ENCODE data around the gene ABCC1. TPM values are rescaled to one million over a fixed set of nuclear protein-coding genes. Genes with fewer than 3 reads are reported as not detected.

ABCC1 gene
- total RNA-seq, 1 donor = 46.2 TPM

DNA sequence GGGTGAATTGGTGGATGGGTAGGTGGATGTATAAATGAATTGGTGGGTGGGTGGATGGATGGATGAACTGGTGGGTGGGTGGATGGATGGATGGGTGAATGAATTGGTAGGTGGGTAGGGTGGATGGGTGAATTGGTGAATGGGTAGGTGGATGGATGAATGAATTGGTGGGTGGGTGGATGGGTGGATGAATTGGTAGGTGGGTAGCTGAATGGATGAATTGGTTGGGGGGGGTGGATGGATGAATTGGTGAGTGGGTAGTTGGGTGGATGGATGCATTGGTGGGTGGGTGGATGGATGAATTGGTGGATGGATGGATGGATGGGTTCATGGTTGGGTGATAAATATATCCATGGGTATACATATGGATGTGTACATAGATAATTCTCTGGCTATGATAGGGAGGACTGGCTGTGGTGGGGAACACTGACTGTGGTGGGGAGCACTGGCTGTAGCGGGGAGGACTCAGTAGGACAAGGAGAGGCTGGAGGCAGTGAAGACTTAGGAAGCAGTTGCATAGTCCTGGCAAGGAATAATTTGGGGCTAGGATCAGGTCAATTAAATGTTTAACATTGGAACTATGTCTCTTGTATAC lies 54.4 kb downstream of the ABCC1 start:
- DNase-seq (ENCODE audit: low read depth) = no peak

DNA sequence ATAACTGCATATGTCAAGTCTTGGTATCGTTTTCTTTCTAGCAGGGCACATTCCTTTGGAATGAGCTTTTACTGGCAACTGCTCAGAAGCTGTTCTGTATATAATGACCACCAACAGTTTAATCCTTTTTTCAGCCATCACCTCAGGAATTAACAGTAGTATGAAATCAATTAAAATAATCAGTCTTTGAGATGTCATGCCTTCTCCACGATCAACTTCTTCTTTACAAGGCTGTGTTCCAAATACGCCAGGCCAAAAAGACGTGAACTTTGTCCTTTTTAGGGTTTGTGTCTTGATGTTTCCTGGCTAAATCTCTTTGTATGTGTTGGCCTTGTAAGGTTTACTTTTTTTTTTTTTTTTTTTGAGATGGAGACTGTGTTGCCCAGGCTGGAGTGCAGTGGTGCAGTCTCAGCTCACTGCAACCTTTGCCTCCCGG lies 54.9 kb downstream of the ABCC1 start:
- no peak for TF ChIP-seq CTCF (IDR thresholded peaks at IDR 0.05; ENCODE audit: insufficient read depth, low read length)
- peak; percentile 87 for DNase-seq (ENCODE audit: low read depth)

More for the DNA sequence above, 54.4 kb downstream of the ABCC1 start:
- no peak overlapping the region for H3K4me3 ChIP-seq (ENCODE audit: low read depth, low read length)
- TF ChIP-seq CTCF (IDR thresholded peaks at IDR 0.05; ENCODE audit: insufficient read depth, low read length) = no peak

GRCh38 chr16:16005721-16006120 lies 56.3 kb downstream of the ABCC1 start:
- no peak overlapping the region for H3K4me3 ChIP-seq (ENCODE audit: low read depth, low read length)
- DNase-seq (ENCODE audit: low read depth) = no peak
- TF ChIP-seq CTCF (IDR thresholded peaks at IDR 0.05; ENCODE audit: insufficient read depth, low read length) = no peak

More for the DNA sequence above, 54.9 kb downstream of the ABCC1 start:
- no peak overlapping the region for H3K4me3 ChIP-seq (ENCODE audit: low read depth, low read length)

- no peak for TF ChIP-seq CTCF (IDR thresholded peaks at IDR 0.05; ENCODE audit: insufficient read depth, low read length)
- no peak for DNase-seq (ENCODE audit: low read depth)
- H3K4me3 ChIP-seq (ENCODE audit: low read depth, low read length) = no peak overlapping the region
These were observed 57.2 kb downstream of the ABCC1 start for GRCh38 chr16:16006650-16007049.

GRCh38 chr16:16007743-16008111 lies 58.3 kb downstream of the ABCC1 start:
- TF ChIP-seq CTCF (IDR thresholded peaks at IDR 0.05; ENCODE audit: insufficient read depth, low read length) = no peak
- H3K4me3 ChIP-seq (ENCODE audit: low read depth, low read length) = no peak overlapping the region
- no peak for DNase-seq (ENCODE audit: low read depth)

DNA sequence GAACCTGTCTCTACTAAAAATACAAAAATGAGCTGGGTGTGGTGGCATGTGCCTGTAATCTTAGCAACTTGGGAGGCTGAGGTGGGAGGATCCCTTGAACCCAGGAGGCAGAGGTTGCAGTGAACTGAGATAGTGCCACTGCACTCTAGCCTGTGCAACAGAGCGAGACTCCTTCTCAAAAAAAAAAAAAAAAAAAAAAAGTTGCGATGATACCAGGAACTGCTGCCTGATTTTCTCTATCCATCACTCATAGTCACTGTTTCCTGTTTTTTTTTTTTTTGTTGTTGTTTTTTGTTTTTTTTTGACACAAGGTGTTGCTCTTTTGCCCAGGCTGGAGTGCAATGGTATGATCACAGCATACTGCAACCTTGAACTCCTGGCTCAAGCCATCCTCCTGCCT lies 59.2 kb downstream of the ABCC1 start:
- H3K4me3 ChIP-seq (ENCODE audit: low read depth, low read length) = no peak overlapping the region
- no peak for TF ChIP-seq CTCF (IDR thresholded peaks at IDR 0.05; ENCODE audit: insufficient read depth, low read length)
- DNase-seq (ENCODE audit: low read depth) = no peak

- DNase-seq (ENCODE audit: low read depth) = no peak
- TF ChIP-seq CTCF (IDR thresholded peaks at IDR 0.05; ENCODE audit: insufficient read depth, low read length) = no peak
These were observed 60.0 kb downstream of the ABCC1 start for GRCh38 chr16:16009401-16009800.

More at GRCh38 chr16:16009401-16009800, 60.0 kb downstream of the ABCC1 start:
- no peak overlapping the region for H3K4me3 ChIP-seq (ENCODE audit: low read depth, low read length)
